Activated CD8-positive, alpha-beta memory T cell treated with anti-CD3 and anti-CD28 coated beads, Interleukin-2, amount 10 ng/mL, durations not matched to agents 7 days and 5 days (primary cell): Measurements from ENCODE around the gene SDR42E2. TPM values are rescaled to one million over a fixed set of nuclear protein-coding genes. Genes with fewer than 3 reads are reported as not detected.

Experiments
- ATAC-seq: fragments of 150-1000 bp; cut with Tn5 transposase; one replicate; pipeline ENCODE4 v1.10.0; 2021; ENCODE audit warnings: moderate library complexity
- CTCF ChIA-PET: fragments of 350-600 bp; sonication (Branson Sonifier 250); formaldehyde crosslinking; loops from one replicate; lab custom pipeline; 2021; ENCODE audit warnings: antibody characterized with exemption; lab: Charles Lee
- DNase-seq: peaks from one replicate; pipeline ENCODE4 v3.0.0-alpha.2; 2020
- H3K27ac Mint-ChIP-seq: one replicate; pipeline ENCODE4 v1.8.0; 2021; ENCODE audit warnings: mild to moderate bottlenecking, mixed read lengths
- H3K27me3 Mint-ChIP-seq: one replicate; pipeline ENCODE4 v1.8.0; 2021; ENCODE audit warnings: mixed read lengths
- H3K36me3 Mint-ChIP-seq: one replicate; pipeline ENCODE4 v1.8.0; 2021; ENCODE audit warnings: mild to moderate bottlenecking, mixed read lengths
- H3K4me1 Mint-ChIP-seq: one replicate; pipeline ENCODE4 v1.8.0; 2021; ENCODE audit warnings: mixed read lengths
- H3K4me3 Mint-ChIP-seq: one replicate; pipeline ENCODE4 v1.8.0; 2021; ENCODE audit warnings: mild to moderate bottlenecking, moderate library complexity, mixed read lengths
- H3K9me3 Mint-ChIP-seq: one replicate; pipeline ENCODE4 v1.8.0; 2022; ENCODE audit warnings: low read depth, mixed read lengths
- total RNA-seq, 2 experiments: library from RNA; stranded (reverse); gene quantifications; one replicate each; pipeline ENCODE4 v1.2.3, GENCODE V29; 2021

Gene SDR42E2
- total RNA-seq, 2 experiments from 2014 or later: 0.18 TPM; not detected in 1

DNA sequence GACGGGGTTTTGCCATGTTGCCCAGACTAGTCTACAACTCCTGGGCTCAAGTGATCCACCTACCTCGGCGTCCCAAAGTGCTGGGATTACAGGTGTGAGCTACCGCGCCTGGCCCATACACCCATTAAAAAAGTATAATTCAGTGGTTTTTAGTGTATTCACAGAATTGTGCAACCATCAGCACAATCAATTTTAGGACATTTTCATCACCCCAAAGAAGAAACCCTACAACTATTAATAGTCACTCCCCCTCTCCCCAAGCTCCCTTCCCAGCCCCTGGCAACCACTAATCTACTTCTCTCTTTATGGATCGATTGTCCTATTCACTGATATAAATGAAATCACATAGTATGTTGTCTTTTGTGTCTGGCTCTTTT lies 39.9 kb downstream of the SDR42E2 start:
- Mint-ChIP-seq H3K4me1 (peaks cover 29% of the 10 kb centered on the region), H3K36me3 (no peaks in the 10 kb centered on the region), H3K4me3 (no peak overlapping the region), H3K27me3 (no peaks in the 10 kb centered on the region), H3K9me3 (no peaks in the 10 kb centered on the region), H3K27ac (no peak overlapping the region)
- DNase-seq (no peak), ATAC-seq (no peak)
- CTCF ChIA-PET: interaction anchor here (1.4 to 1.8 kb wide), 3 partner anchors 45 to 98 kb away, joined by 3 to 9 read pairs (median 7); partner anchors contain the start of gene POLR3E

DNA sequence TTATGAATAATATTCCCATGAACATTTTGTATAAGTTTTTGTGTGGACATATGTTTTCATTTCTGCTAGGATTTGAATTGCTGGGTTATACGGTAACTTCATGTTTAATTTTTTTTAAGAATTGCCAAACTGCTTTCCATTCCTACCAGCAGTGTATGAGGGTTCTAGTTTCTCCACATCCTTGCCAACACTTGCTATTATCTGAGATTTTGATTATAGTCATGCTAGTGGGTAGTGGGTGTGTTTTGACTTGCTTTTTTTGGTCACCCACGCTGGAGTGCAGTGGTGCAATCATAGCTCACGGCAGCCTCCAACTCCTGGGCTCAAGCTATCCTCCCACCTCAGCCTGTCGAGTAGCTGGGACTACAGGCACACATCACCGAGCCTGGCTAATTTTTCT lies 40.8 kb downstream of the SDR42E2 start:
- no peaks in the 10 kb centered on the region for H3K27me3 Mint-ChIP-seq
- DNase-seq (no peak), ATAC-seq (no peak)
- peaks cover 3% of the 10 kb centered on the region for H3K36me3 Mint-ChIP-seq
- H3K4me1 Mint-ChIP-seq: peaks cover 33% of the 10 kb centered on the region
- CTCF ChIA-PET: interaction anchor here (8.5 to 8.7 kb wide), 2 partner anchors 11 to 94 kb away, joined by 102 to 113 read pairs; partner anchors contain the start of gene POLR3E
- H3K27ac Mint-ChIP-seq: no peak overlapping the region
- no peaks in the 10 kb centered on the region for H3K9me3 Mint-ChIP-seq
- no peak overlapping the region for H3K4me3 Mint-ChIP-seq

DNA sequence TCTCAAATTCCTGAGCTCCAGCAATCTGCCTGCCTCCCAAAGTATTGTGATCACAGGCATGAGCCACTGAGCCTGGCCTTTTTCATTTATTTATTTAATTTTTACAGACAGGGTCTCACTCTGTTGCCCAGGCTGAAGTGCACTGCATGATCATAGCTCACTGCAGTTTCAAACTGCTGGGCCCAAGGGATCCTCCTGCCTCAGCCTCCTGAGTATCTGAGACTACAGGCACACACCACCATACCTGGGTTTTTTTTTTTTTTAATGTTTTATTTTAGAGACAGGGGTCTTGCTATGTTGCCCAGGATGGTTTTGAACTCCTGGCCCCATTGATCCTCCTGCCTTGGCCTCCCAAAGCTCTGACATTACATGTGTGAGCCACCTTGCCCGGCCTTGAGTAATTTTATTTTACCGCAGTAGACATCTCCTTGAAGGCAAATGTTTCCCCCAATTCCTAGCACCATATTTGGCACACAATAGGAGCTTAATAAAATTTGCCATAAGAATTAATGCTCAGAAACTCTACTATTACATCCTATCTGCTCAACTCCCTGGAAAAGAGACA lies 41.9 kb downstream of the SDR42E2 start:
- peaks cover 5% of the 10 kb centered on the region for H3K36me3 Mint-ChIP-seq
- no peaks in the 10 kb centered on the region for H3K27me3 Mint-ChIP-seq
- ATAC-seq (no peak), DNase-seq (no peak)
- peaks cover 31% of the 10 kb centered on the region for H3K4me1 Mint-ChIP-seq
- CTCF ChIA-PET: interaction anchor here (0.6 to 8.7 kb wide), 5 partner anchors 12 to 244 kb away, joined by 3 to 113 read pairs (median 12); partner anchors contain the start of gene POLR3E
- no peak overlapping the region for H3K27ac Mint-ChIP-seq
- H3K9me3 Mint-ChIP-seq: no peaks in the 10 kb centered on the region
- H3K4me3 Mint-ChIP-seq: no peak overlapping the region

GRCh38 chr16:22205577-22206012 lies 43.3 kb downstream of the SDR42E2 start:
- DNase-seq (no peak), ATAC-seq (no peak)
- Mint-ChIP-seq H3K4me1 (peaks cover 38% of the 10 kb centered on the region), H3K4me3 (peak overlapping the region; percentile 97), H3K27me3 (no peaks in the 10 kb centered on the region), H3K9me3 (peaks cover 2% of the 10 kb centered on the region), H3K27ac (peak overlapping the region; percentile 69), H3K36me3 (peaks cover 13% of the 10 kb centered on the region)
- CTCF ChIA-PET: interaction anchor here (0.7 to 8.7 kb wide), 13 partner anchors 13 to 116 kb away, joined by 3 to 113 read pairs (median 4); partner anchors contain the start of gene POLR3E

GRCh38 chr16:22206013-22206841 lies 43.9 kb downstream of the SDR42E2 start, which contains the start of gene EEF2K:
Gene EEF2K, plus strand, starts transcription at chr16:22206278. Its CDS starts 19,452 bp downstream, at chr16:22225730.
- CTCF ChIA-PET: interaction anchor here (0.7 to 8.7 kb wide), 17 partner anchors 10 to 189 kb away, joined by 3 to 113 read pairs (median 4); partner anchors contain the start of gene POLR3E
- ATAC-seq (peak; percentile 95), DNase-seq (peak; percentile 92)
- H3K4me1 Mint-ChIP-seq: peaks cover 41% of the 10 kb centered on the region
- no peaks in the 10 kb centered on the region for H3K27me3 Mint-ChIP-seq
- peaks cover 19% of the 10 kb centered on the region for H3K36me3 Mint-ChIP-seq
- peaks cover 3% of the 10 kb centered on the region for H3K9me3 Mint-ChIP-seq
- H3K4me3 Mint-ChIP-seq: peak within 1 kb of the TSS; percentile 97
- peak within 1 kb of the TSS; percentile 84 for H3K27ac Mint-ChIP-seq

GRCh38 chr16:22206842-22207714 lies 44.8 kb downstream of the SDR42E2 start:
- peak overlapping the region; percentile 97 for H3K4me3 Mint-ChIP-seq
- H3K27ac Mint-ChIP-seq: peak overlapping the region; percentile 84
- peaks cover 3% of the 10 kb centered on the region for H3K9me3 Mint-ChIP-seq
- ATAC-seq: peak; percentile 40
- CTCF ChIA-PET: interaction anchor here (0.8 to 8.7 kb wide), 17 partner anchors 10 to 190 kb away, joined by 3 to 113 read pairs (median 4); partner anchors contain the start of gene POLR3E
- no peaks in the 10 kb centered on the region for H3K27me3 Mint-ChIP-seq
- H3K4me1 Mint-ChIP-seq: peaks cover 41% of the 10 kb centered on the region
- H3K36me3 Mint-ChIP-seq: peaks cover 24% of the 10 kb centered on the region
- peak; percentile 74 for DNase-seq

- Mint-ChIP-seq H3K9me3 (peaks cover 3% of the 10 kb centered on the region), H3K27ac (peak overlapping the region; percentile 84)
- CTCF ChIA-PET: interaction anchor here (0.8 to 8.7 kb wide), 10 partner anchors 9 to 96 kb away, joined by 3 to 113 read pairs (median 5); partner anchors contain the start of gene POLR3E
These were observed 45.5 kb downstream of the SDR42E2 start for GRCh38 chr16:22207715-22208360.

DNA sequence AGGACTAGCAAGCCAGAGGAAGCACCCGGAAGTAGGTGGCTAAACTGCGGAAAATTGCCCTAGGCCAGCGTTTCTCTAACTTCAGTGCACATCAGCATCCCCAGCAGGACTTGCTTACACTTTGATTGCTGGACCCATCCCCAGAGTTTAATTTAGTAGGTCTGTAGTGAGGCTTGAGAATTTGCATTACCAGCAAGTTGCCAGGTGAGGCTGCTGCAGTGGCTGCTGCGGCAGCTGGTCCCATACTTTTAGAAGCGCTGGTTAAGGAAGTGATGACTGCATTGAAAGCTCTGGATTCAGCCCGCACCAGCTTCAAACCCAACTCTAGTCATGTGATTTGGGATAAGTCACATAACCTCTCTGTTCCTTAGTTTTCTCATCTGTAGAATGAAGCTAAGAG lies 48.0 kb downstream of the SDR42E2 start:
- H3K4me3 Mint-ChIP-seq: no peak overlapping the region
- no peaks in the 10 kb centered on the region for H3K27me3 Mint-ChIP-seq
- no peak overlapping the region for H3K27ac Mint-ChIP-seq
- CTCF ChIA-PET: interaction anchor here (0.6 to 8.7 kb wide), 5 partner anchors 11 to 670 kb away, joined by 3 to 113 read pairs (median 4); partner anchors contain the start of gene POLR3E
- H3K4me1 Mint-ChIP-seq: peaks cover 40% of the 10 kb centered on the region
- peaks cover 3% of the 10 kb centered on the region for H3K9me3 Mint-ChIP-seq
- H3K36me3 Mint-ChIP-seq: peaks cover 44% of the 10 kb centered on the region
- ATAC-seq: no peak
- no peak for DNase-seq

More at GRCh38 chr16:22207715-22208360, 45.5 kb downstream of the SDR42E2 start:
- H3K4me3 Mint-ChIP-seq: peak overlapping the region; percentile 97
- no peaks in the 10 kb centered on the region for H3K27me3 Mint-ChIP-seq
- peaks cover 28% of the 10 kb centered on the region for H3K36me3 Mint-ChIP-seq
- ATAC-seq: no peak
- no peak for DNase-seq
- peaks cover 41% of the 10 kb centered on the region for H3K4me1 Mint-ChIP-seq

DNA sequence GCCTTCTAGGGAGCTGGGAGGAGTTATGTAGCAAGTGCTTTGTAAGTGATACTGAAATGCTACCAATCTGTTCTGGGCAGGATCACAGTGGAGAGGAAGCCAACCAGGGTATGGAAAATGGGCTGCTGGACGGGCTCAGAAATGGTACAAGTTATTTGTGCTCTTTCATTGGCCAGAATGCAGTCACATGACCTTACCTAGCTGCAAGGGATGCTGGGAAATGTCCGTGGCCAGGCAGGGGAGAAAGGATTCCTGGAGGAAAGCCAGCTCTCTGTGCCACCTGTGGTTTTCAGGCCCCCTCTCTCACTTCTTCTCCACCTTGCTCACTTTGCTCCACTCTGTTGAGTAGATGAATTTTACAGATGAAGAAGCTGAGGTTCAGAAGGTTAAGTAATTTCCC lies 48.5 kb downstream of the SDR42E2 start:
- CTCF ChIA-PET: interaction anchor here (0.6 to 8.7 kb wide), 4 partner anchors 11 to 671 kb away, joined by 3 to 113 read pairs (median 53); partner anchors contain the start of gene POLR3E
- peaks cover 46% of the 10 kb centered on the region for H3K36me3 Mint-ChIP-seq
- no peak for ATAC-seq
- H3K27ac Mint-ChIP-seq: no peak overlapping the region
- peaks cover 3% of the 10 kb centered on the region for H3K9me3 Mint-ChIP-seq
- no peaks in the 10 kb centered on the region for H3K27me3 Mint-ChIP-seq
- H3K4me3 Mint-ChIP-seq: no peak overlapping the region
- no peak for DNase-seq
- H3K4me1 Mint-ChIP-seq: peaks cover 34% of the 10 kb centered on the region

DNA sequence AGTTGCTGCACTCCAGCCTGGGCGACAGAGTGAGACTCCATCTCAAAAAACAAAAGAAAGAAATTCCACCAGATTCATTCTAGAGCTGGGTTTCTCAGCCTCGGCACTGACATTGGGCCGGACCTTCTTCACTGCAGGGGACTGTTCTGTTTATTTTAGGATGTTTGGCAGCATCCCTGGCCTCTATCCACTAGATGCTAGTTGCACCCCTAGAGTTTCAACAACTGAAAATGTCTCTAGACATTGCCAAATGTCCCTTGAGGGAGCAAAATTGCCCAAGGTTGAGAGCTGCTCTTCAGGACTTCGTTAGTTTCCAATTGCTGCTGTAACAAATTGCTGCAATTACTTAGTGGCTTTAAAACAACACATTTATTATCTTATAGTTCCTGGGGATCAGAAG lies 50.9 kb downstream of the SDR42E2 start:
- no peak for DNase-seq
- H3K4me1 Mint-ChIP-seq: peaks cover 32% of the 10 kb centered on the region
- H3K36me3 Mint-ChIP-seq: peaks cover 45% of the 10 kb centered on the region
- H3K9me3 Mint-ChIP-seq: peaks cover 3% of the 10 kb centered on the region
- no peak for ATAC-seq
- H3K27me3 Mint-ChIP-seq: no peaks in the 10 kb centered on the region
- H3K27ac Mint-ChIP-seq: no peak overlapping the region
- CTCF ChIA-PET: no interaction called here
- H3K4me3 Mint-ChIP-seq: no peak overlapping the region

DNA sequence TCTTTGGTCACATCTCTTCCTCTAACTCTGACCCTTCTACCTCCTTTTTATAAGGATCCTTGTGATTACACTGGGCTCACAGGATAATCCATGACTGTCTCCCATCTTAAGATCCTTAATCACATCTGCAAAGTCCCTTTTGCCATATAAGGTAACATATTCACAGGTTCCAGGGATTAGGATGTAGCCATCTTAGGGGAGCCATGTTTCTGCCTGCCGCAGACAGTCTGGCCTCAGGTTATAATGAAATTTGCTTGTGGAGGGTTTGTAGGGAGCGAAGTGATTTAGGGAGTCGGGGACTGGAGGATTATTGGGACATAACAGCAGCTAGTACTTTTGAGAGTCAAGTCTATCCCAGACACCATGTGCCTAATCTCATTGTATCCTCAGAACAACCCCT lies 51.5 kb downstream of the SDR42E2 start:
- Mint-ChIP-seq H3K4me1 (peaks cover 28% of the 10 kb centered on the region), H3K4me3 (no peak overlapping the region), H3K9me3 (peaks cover 3% of the 10 kb centered on the region), H3K27ac (peak overlapping the region; percentile 45), H3K36me3 (peaks cover 44% of the 10 kb centered on the region), H3K27me3 (no peaks in the 10 kb centered on the region)
- ATAC-seq (no peak), DNase-seq (no peak)
- CTCF ChIA-PET: no interaction called here

DNA sequence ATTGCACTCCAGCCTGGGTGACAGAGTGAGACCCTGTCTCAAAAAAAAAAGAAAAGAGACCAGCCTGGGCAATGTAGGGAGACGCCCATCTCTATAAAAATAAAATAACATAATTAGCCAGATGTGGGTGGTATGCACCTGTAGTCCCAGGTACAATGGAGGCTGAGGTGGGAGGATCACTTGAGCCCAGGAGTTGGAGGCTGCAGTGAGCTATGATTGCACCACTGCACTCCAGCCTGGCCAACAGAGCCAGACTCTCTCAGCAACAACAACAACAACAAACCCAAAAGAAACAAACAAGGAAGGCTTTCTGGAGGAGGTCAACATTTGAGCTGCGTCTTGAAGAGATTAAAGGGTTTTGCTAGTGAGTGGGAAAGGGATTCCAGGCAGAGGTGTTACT lies 52.1 kb downstream of the SDR42E2 start:
- H3K9me3 Mint-ChIP-seq: peaks cover 3% of the 10 kb centered on the region
- no peak for ATAC-seq
- peaks cover 43% of the 10 kb centered on the region for H3K36me3 Mint-ChIP-seq
- H3K27me3 Mint-ChIP-seq: no peaks in the 10 kb centered on the region
- no peak overlapping the region for H3K4me3 Mint-ChIP-seq
- H3K27ac Mint-ChIP-seq: no peak overlapping the region
- DNase-seq: no peak
- peaks cover 23% of the 10 kb centered on the region for H3K4me1 Mint-ChIP-seq
- CTCF ChIA-PET: interaction anchor here (1.3 kb wide), 1 partner anchor 18 kb away, joined by 4 read pairs; no protein-coding TSS in a partner anchor
